RWPE1 (cell line): ENCODE measurements around the gene PPP1R10.

Experiments
- CTCF ChIA-PET: fragments of 350-600 bp; sonication (Branson Sonifier 250); formaldehyde crosslinking; extraction: SDS; loops from one replicate; lab custom pipeline; 2021; lab: Yijun Ruan, JAX
- POLR2A ChIA-PET: fragments of 400-600 bp; formaldehyde crosslinking; extraction: SDS; loops from one replicate; lab custom pipeline; 2020; ENCODE audit warnings: antibody characterized with exemption; ENCODE audit not compliant: low non-redundant PET; lab: Yijun Ruan, JAX
- DNase-seq: peaks from one replicate; pipeline ENCODE4 v3.0.0; 2012; ENCODE audit warnings: low spot score
- H3K27ac ChIP-seq: fragments of 450-650 bp; 2 replicates; pipeline ENCODE4 v1.5.1; 2017
- TF ChIP-seq, protein P1 (sequence below): fragments of 450-650 bp; conservative IDR thresholded peaks from 2 replicates; pipeline ENCODE4 v1.5.1; 2017; ENCODE audit warnings: low read depth, mild to moderate bottlenecking

PPP1R10 gene

DNA sequence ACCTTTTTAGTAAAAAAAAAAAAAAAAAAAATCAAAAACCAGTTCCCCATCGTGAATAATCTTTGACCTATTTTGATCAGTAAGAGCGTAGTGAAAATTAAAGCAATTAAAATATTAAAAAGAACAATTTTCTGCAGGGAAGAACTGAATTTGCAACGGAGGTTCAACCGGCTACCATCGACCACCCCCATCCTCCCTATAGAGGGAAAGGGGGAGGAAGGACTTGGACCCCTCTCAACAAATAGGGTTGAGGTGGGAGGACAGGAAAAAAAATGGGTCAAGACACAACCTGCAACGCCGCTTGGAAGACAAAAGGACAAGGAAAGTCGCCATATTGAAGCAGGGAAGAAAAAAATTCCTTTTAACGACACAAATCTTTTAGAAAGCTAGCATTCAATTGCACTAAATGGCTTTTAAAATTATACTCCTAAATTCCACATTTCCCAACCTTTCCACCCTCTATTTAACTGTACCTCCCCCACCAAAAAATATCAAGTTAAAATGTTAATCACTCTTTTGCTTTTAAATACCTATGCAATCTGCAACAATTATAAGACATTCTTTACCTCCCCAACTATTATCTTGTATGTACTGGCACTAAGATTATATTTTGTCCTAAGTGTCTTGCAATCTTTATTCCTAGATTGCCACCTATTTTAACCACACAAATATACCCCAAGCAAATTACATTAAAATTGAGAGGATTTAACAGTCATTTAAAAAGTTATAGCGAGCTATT lies 1.7 kb downstream of the PPP1R10 start:
- H3K27ac ChIP-seq: peak overlapping the region; percentile 57
- POLR2A ChIA-PET: interaction anchor here (0.5 to 0.6 kb wide), 3 partner anchors 19 to 124 kb away, joined by 3 to 21 read pairs (median 3); no protein-coding TSS in a partner anchor
- CTCF ChIA-PET: interaction anchor here (0.6 to 0.8 kb wide), 3 partner anchors 10 to 124 kb away, joined by 3 to 8 read pairs (median 4); no protein-coding TSS in a partner anchor
- TF ChIP-seq, protein P1, sequence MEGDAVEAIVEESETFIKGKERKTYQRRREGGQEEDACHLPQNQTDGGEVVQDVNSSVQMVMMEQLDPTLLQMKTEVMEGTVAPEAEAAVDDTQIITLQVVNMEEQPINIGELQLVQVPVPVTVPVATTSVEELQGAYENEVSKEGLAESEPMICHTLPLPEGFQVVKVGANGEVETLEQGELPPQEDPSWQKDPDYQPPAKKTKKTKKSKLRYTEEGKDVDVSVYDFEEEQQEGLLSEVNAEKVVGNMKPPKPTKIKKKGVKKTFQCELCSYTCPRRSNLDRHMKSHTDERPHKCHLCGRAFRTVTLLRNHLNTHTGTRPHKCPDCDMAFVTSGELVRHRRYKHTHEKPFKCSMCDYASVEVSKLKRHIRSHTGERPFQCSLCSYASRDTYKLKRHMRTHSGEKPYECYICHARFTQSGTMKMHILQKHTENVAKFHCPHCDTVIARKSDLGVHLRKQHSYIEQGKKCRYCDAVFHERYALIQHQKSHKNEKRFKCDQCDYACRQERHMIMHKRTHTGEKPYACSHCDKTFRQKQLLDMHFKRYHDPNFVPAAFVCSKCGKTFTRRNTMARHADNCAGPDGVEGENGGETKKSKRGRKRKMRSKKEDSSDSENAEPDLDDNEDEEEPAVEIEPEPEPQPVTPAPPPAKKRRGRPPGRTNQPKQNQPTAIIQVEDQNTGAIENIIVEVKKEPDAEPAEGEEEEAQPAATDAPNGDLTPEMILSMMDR: no peak
- no peak for DNase-seq

DNA sequence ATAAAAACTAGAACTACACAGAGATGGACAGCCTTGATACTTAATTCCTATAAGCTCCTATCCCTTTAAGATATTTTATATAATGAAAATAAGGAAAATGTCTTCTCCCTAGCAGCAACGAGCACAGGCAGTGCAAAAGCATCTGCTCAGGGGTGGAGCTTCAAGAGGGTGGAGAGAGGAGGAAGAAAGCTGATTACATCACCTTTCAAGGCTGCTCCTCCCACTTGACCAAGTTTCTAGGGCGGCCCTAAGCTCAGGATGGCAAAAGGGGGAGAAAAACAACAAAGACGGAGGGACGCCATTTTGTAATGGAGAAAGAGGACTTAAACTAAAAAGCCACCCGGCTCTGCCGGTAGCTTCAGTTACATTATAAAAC lies 2.2 kb downstream of the PPP1R10 start:
- CTCF ChIA-PET: interaction anchor here (0.6 to 0.7 kb wide), 3 partner anchors 11 to 474 kb away, joined by 4 to 8 read pairs (median 4); no protein-coding TSS in a partner anchor
- TF ChIP-seq, protein P1: no peak
- DNase-seq: peak; percentile 86
- peak overlapping the region; percentile 57 for H3K27ac ChIP-seq
- POLR2A ChIA-PET: interaction anchor here (0.5 to 0.8 kb wide), 4 partner anchors 20 to 383 kb away, joined by 3 to 21 read pairs (median 6); no protein-coding TSS in a partner anchor

DNA sequence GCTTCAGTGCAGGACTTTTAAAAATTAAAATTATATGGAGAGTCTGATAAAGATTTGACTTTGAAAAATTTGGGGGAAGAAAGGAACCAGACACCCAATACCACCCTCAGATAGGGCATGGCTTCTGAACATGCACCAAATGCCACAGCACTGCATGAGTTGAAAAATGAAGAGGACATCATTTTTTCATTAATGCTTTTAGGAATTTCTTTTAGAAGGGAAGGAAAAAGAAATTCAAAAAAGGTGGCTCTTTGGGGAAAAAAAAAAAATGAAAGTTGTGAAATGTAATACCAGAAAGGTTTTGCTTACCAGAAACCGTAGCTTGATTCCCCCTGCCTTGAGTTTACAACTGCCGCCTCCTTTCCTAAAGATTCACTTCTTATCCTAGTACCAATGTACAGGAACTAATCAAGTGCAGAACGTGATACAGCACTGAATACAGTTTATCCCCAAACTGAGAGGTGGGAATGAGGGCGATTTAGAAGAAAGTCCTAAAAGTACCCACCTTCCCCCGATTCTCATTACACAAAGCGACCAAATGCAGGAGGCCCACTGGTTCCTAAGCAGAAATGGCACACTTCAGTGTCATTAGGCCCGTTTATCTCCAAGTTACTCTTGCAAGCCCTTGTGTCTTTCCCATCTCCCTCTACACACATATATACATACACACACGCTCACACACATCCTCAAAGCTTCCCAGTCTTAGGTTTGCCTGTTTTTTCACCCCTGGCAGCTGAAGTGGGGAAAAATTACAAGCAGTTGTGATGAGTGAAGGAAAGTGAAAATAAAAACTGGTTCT lies 2.8 kb downstream of the PPP1R10 start:
- TF ChIP-seq, protein P1: no peak
- no peak for DNase-seq
- ChIA-PET POLR2A (interaction anchor here (0.5 to 0.8 kb wide), 5 partner anchors 21 to 383 kb away, joined by 3 to 21 read pairs (median 5); no protein-coding TSS in a partner anchor), CTCF (interaction anchor here (0.7 kb wide), 5 partner anchors 11 to 1005 kb away, joined by 3 to 8 read pairs (median 4); no protein-coding TSS in a partner anchor)
- peak overlapping the region; percentile 57 for H3K27ac ChIP-seq

GRCh38 chr6:30613251-30614043 lies 3.6 kb downstream of the PPP1R10 start:
- TF ChIP-seq, protein P1: no peak
- H3K27ac ChIP-seq: no peak overlapping the region
- DNase-seq: no peak
- CTCF ChIA-PET: interaction anchor here (0.6 to 1.5 kb wide), 5 partner anchors 11 to 1006 kb away, joined by 3 to 7 read pairs (median 4); no protein-coding TSS in a partner anchor
- POLR2A ChIA-PET: interaction anchor here (0.5 to 0.6 kb wide), 3 partner anchors 33 to 287 kb away, joined by 3 read pairs; partner anchors contain the start of gene TRIM39

DNA sequence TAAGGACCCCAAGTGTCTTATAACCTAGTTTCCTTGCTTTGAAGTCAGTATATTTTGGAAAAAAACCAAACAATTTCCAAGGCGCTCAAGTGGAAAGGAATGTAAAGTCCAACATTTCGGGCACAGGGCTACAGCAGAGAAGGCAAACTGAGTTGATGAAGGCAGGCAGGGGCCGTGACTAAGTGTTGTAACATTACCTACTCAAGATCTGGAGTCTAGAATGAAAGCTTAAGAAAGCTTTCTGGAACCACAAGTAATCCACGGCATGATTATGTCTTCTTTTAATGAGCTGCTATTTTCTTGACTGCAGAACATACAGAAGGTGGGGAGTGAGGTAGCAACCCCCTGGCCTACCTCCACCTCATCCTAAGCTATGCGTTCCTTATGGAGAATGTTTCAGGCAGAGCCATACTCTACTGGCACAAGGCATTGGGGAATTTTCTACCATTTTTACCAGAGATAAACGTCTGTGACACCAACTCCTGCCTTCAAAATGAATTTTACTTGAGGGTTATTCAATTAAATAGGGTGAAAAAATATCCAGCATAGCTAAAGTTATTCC lies 4.3 kb downstream of the PPP1R10 start:
- H3K27ac ChIP-seq: no peak overlapping the region
- DNase-seq: no peak
- TF ChIP-seq, protein P1: no peak
- ChIA-PET CTCF (interaction anchor here (0.6 to 1.5 kb wide), 5 partner anchors 10 to 118 kb away, joined by 3 to 7 read pairs (median 3); no protein-coding TSS in a partner anchor), POLR2A (interaction anchor here (0.5 kb wide), 1 partner anchor 42 kb away, joined by 3 read pairs; no protein-coding TSS in a partner anchor)
